22Rv1 (cell line): Measurements from ENCODE around the gene HOXB9.

Experiments used
- ZFX ChIP-seq: fragments of 450-650 bp; IDR thresholded peaks from 2 replicates; pipeline ENCODE4 v1.6.1; 2017; ENCODE audit warnings: antibody characterized with exemption, borderline replicate concordance
- TF ChIP-seq, protein P1 (sequence below): fragments of 450-650 bp; IDR thresholded peaks from 2 replicates; pipeline ENCODE4 v1.5.1; 2017; ENCODE audit warnings: mild to moderate bottlenecking

GRCh38 chr17:48617471-48618255, 8.5 kb downstream of the HOXB9 start:
- TF ChIP-seq, protein P1, sequence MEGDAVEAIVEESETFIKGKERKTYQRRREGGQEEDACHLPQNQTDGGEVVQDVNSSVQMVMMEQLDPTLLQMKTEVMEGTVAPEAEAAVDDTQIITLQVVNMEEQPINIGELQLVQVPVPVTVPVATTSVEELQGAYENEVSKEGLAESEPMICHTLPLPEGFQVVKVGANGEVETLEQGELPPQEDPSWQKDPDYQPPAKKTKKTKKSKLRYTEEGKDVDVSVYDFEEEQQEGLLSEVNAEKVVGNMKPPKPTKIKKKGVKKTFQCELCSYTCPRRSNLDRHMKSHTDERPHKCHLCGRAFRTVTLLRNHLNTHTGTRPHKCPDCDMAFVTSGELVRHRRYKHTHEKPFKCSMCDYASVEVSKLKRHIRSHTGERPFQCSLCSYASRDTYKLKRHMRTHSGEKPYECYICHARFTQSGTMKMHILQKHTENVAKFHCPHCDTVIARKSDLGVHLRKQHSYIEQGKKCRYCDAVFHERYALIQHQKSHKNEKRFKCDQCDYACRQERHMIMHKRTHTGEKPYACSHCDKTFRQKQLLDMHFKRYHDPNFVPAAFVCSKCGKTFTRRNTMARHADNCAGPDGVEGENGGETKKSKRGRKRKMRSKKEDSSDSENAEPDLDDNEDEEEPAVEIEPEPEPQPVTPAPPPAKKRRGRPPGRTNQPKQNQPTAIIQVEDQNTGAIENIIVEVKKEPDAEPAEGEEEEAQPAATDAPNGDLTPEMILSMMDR = no peak
- no peak for TF ChIP-seq ZFX
